ENCODE data around the gene ARRB1. TPM values are rescaled to one million over a fixed set of nuclear protein-coding genes. Genes with fewer than 3 reads are reported as not detected.
A peak's percentile ranks its signal among the peaks of the same experiment; 100 is the strongest.

ARRB1 gene
- total and polyA plus RNA-seq, 7 experiments from 2014 or later: 7.5 to 104 (median 58.0) TPM

DNA sequence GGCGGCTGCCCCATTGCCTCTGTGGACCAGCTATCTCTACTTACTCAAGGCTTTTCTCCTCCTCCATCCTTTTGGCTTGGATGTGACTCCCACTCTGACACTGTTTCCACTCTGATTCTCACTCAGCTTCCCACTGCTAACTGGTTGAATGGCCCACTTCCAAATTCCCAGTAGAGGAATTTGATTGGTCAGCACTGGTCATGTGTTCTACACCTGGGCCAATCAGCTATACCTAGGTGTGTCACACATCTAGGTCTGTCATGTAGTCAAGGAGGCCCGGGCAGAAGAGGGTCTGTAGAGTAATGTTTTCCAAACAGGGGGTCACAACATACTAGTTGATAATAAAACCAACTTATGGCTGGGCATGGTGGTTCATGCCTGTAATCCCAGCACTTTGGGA lies 57.6 kb downstream of the ARRB1 start:
- Mint-ChIP-seq H3K36me3 (peaks cover 0 to 28% (median 14%) of the 10 kb centered on the region in 5 donors), H3K4me3 (no peak overlapping the region), H3K9me3 (peaks cover 0 to 2% (median 0%) of the 10 kb centered on the region in 11 donors), H3K27ac (peak overlapping the region in 6 of 9 donors; percentile 3 to 83 (median 28)), H3K4me1 (peaks cover 0 to 44% (median 27%) of the 10 kb centered on the region in 7 donors), H3K27me3 (no peaks in the 10 kb centered on the region)
- Histone ChIP-seq H3K4me1 (ENCODE audit: control insufficient read depth in 2 of 2, insufficient read depth in 2 of 2, low read length in 2 of 2) (peaks cover 0 to 10% of the 10 kb centered on the region in 2 donors), H3K27me3 (ENCODE audit: control insufficient read depth in 2 of 2, insufficient read depth in 2 of 2, low read length in 2 of 2) (no peaks in the 10 kb centered on the region), H3K36me3 (ENCODE audit: control insufficient read depth in 2 of 3, insufficient read depth in 3 of 3, low read length in 3 of 3) (peaks cover 0 to 14% (median 0%) of the 10 kb centered on the region in 3 experiments), H3K27ac (ENCODE audit: low read depth, low read length) (no peak overlapping the region), H3K9me3 (ENCODE audit: control insufficient read depth in 2 of 3, low read length in 3 of 3) (no peaks in the 10 kb centered on the region), H3K4me3 (ENCODE audit: low read length) (no peak overlapping the region)
- ChIA-PET CTCF (interaction anchor here (0.5 to 1.2 kb wide), 2 partner anchors 14 to 73 kb away, joined by 3 read pairs; no protein-coding TSS in a partner anchor), POLR2A (interaction anchor here (0.6 kb wide), 2 partner anchors 58 to 581 kb away, joined by 3 read pairs; no protein-coding TSS in a partner anchor)
- intact Hi-C loops (cut with micrococcal nuclease): no loop called here
- DNase-seq: no peak
- no peak for ATAC-seq

DNA sequence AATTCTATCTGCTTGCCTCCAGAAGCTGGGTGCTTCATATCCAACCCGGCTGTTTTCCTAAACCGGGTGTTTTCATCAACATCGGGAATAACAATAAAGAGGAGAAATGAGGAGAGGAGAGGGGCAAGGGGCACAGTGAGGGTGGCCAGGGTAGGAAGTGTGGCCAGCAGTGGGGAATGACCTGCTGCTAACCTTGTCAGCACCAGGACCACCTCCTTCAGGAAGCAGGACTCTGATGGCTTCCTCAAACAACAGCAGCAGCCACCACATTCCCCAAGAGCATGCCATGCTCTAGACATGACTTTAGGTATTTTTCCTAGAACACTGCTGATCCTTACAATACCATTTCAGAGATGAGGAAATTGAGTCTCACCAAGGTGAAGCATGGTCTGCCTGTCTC lies 58.5 kb downstream of the ARRB1 start:
- peaks cover 0 to 42% (median 27%) of the 10 kb centered on the region in 7 donors for H3K4me1 Mint-ChIP-seq
- no peak overlapping the region for H3K4me3 Mint-ChIP-seq
- Histone ChIP-seq H3K9me3 (ENCODE audit: control insufficient read depth in 2 of 3, low read length in 3 of 3) (no peaks in the 10 kb centered on the region), H3K27me3 (ENCODE audit: control insufficient read depth in 2 of 2, insufficient read depth in 2 of 2, low read length in 2 of 2) (no peaks in the 10 kb centered on the region), H3K4me1 (ENCODE audit: control insufficient read depth in 2 of 2, insufficient read depth in 2 of 2, low read length in 2 of 2) (peaks cover 0 to 10% of the 10 kb centered on the region in 2 donors), H3K36me3 (ENCODE audit: control insufficient read depth in 2 of 3, insufficient read depth in 3 of 3, low read length in 3 of 3) (peaks cover 0 to 14% (median 0%) of the 10 kb centered on the region in 3 experiments), H3K4me3 (ENCODE audit: low read length) (no peak overlapping the region), H3K27ac (ENCODE audit: low read depth, low read length) (no peak overlapping the region)
- ChIA-PET CTCF (interaction anchor here (1.0 to 1.2 kb wide), 2 partner anchors 13 to 93 kb away, joined by 3 to 4 read pairs; no protein-coding TSS in a partner anchor), POLR2A (no interaction called here)
- H3K27ac Mint-ChIP-seq: peak overlapping the region in 5 of 9 donors; percentile 3 to 68 (median 43)
- intact Hi-C loops (cut with micrococcal nuclease): no loop called here
- peaks cover 0 to 36% (median 14%) of the 10 kb centered on the region in 5 donors for H3K36me3 Mint-ChIP-seq
- ATAC-seq (no peak), DNase-seq (no peak)
- no peaks in the 10 kb centered on the region for H3K27me3 Mint-ChIP-seq
- peaks cover 0 to 2% (median 0%) of the 10 kb centered on the region in 11 donors for H3K9me3 Mint-ChIP-seq

DNA sequence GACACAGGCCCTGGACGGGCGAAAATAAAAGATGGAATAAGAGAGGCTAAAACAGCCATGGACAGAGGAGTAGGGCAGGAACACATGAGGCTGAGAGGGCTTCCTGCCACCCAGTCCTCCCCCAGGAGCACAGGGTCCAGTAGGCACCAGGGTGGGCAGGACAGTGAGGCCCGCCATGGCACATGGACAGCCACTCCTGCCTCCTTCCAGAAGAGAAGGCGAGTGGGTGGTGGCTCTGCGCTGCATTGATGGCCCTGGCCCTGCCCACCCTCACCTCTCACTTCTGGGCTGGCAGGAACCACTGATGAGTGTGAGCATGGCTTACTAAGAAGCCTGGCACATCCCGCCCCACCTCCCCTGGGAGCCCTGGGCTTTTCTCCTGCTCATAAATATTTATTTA lies 59.7 kb downstream of the ARRB1 start:
- Histone ChIP-seq H3K27ac (ENCODE audit: low read depth, low read length) (no peak overlapping the region), H3K9me3 (ENCODE audit: control insufficient read depth in 2 of 3, low read length in 3 of 3) (no peaks in the 10 kb centered on the region), H3K4me3 (ENCODE audit: low read length) (no peak overlapping the region), H3K27me3 (ENCODE audit: control insufficient read depth in 2 of 2, insufficient read depth in 2 of 2, low read length in 2 of 2) (no peaks in the 10 kb centered on the region), H3K36me3 (ENCODE audit: control insufficient read depth in 2 of 3, insufficient read depth in 3 of 3, low read length in 3 of 3) (peaks cover 0 to 23% (median 0%) of the 10 kb centered on the region in 3 experiments), H3K4me1 (ENCODE audit: control insufficient read depth in 2 of 2, insufficient read depth in 2 of 2, low read length in 2 of 2) (peaks cover 0 to 10% of the 10 kb centered on the region in 2 donors)
- no peak for DNase-seq
- POLR2A ChIA-PET: no interaction called here
- Mint-ChIP-seq H3K36me3 (peaks cover 0 to 37% (median 9%) of the 10 kb centered on the region in 5 donors), H3K27me3 (no peaks in the 10 kb centered on the region), H3K4me3 (no peak overlapping the region), H3K27ac (peak overlapping the region in 7 of 9 donors; percentile 26 to 71 (median 56)), H3K9me3 (peaks cover 0 to 2% (median 0%) of the 10 kb centered on the region in 11 donors), H3K4me1 (peaks cover 0 to 42% (median 27%) of the 10 kb centered on the region in 7 donors)
- ATAC-seq: no peak
- CTCF ChIA-PET: interaction anchor here (1.7 kb wide), 1 partner anchor 12 kb away, joined by 7 read pairs; no protein-coding TSS in a partner anchor
- intact Hi-C loops (cut with micrococcal nuclease): no loop called here

DNA sequence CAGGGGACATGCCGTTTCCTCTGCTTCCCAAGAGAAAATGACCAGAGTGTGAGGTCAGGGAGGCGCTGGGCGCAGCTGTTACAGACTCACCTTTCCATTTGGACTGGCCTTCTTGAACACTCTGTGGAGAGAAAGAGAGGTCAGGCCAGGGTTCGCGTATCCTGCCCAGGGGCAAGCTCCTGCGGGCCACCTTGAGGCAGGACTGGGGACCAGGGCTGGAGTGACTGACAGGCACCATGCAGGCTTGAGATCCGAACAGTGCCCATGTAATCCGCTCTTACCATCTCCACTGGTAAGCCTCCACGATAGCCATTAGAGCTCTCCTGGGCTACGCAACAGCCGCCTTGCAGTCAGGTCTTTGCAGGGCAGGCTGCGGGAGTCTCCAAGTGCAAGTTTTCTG lies 61.5 kb downstream of the ARRB1 start:
- Histone ChIP-seq H3K4me1 (ENCODE audit: control insufficient read depth in 2 of 2, insufficient read depth in 2 of 2, low read length in 2 of 2) (peaks cover 0 to 10% of the 10 kb centered on the region in 2 donors), H3K4me3 (ENCODE audit: low read length) (no peak overlapping the region), H3K36me3 (ENCODE audit: control insufficient read depth in 2 of 3, insufficient read depth in 3 of 3, low read length in 3 of 3) (peaks cover 0 to 34% (median 0%) of the 10 kb centered on the region in 3 experiments), H3K27me3 (ENCODE audit: control insufficient read depth in 2 of 2, insufficient read depth in 2 of 2, low read length in 2 of 2) (no peaks in the 10 kb centered on the region), H3K9me3 (ENCODE audit: control insufficient read depth in 2 of 3, low read length in 3 of 3) (no peaks in the 10 kb centered on the region), H3K27ac (ENCODE audit: low read depth, low read length) (no peak overlapping the region)
- ChIA-PET CTCF (interaction anchor here (0.5 to 1.4 kb wide), 2 partner anchors 10 to 627 kb away, joined by 3 to 7 read pairs; no protein-coding TSS in a partner anchor), POLR2A (interaction anchor here (0.8 to 1.2 kb wide), 3 partner anchors 62 to 110 kb away, joined by 3 to 4 read pairs (median 4); no protein-coding TSS in a partner anchor)
- peak overlapping the region in 3 of 9 donors; percentile 31 to 75 (median 74) for H3K27ac Mint-ChIP-seq
- ATAC-seq (no peak), DNase-seq (no peak)
- H3K4me3 Mint-ChIP-seq: no peak overlapping the region
- H3K36me3 Mint-ChIP-seq: peaks cover 0 to 28% (median 0%) of the 10 kb centered on the region in 5 donors
- intact Hi-C loops (cut with micrococcal nuclease): no loop called here
- H3K4me1 Mint-ChIP-seq: peaks cover 0 to 37% (median 27%) of the 10 kb centered on the region in 7 donors
- H3K9me3 Mint-ChIP-seq: peaks cover 0 to 2% (median 0%) of the 10 kb centered on the region in 11 donors
- H3K27me3 Mint-ChIP-seq: no peaks in the 10 kb centered on the region

- ATAC-seq: no peak
- Mint-ChIP-seq H3K36me3 (peaks cover 0 to 28% (median 0%) of the 10 kb centered on the region in 5 donors), H3K27ac (peak overlapping the region in 4 of 9 donors; percentile 41 to 87 (median 63))
These were observed 62.0 kb downstream of the ARRB1 start for GRCh38 chr11:75289511-75289760.

GRCh38 chr11:75287579-75287978 lies 63.9 kb downstream of the ARRB1 start:
- Mint-ChIP-seq H3K27ac (peak overlapping the region in 4 of 9 donors; percentile 40 to 62 (median 46)), H3K27me3 (no peaks in the 10 kb centered on the region), H3K9me3 (peaks cover 0 to 2% (median 0%) of the 10 kb centered on the region in 11 donors), H3K36me3 (peaks cover 0 to 25% (median 0%) of the 10 kb centered on the region in 5 donors), H3K4me3 (no peak overlapping the region), H3K4me1 (peaks cover 0 to 20% (median 10%) of the 10 kb centered on the region in 7 donors)
- intact Hi-C loops (cut with micrococcal nuclease): no loop called here
- DNase-seq: no peak
- ChIA-PET POLR2A (no interaction called here), CTCF (interaction anchor here (1.3 kb wide), 1 partner anchor 94 kb away, joined by 4 read pairs; no protein-coding TSS in a partner anchor)
- Histone ChIP-seq H3K9me3 (ENCODE audit: control insufficient read depth in 2 of 3, low read length in 3 of 3) (no peaks in the 10 kb centered on the region), H3K36me3 (ENCODE audit: control insufficient read depth in 2 of 3, insufficient read depth in 3 of 3, low read length in 3 of 3) (peaks cover 0 to 52% (median 3%) of the 10 kb centered on the region in 3 experiments), H3K4me3 (ENCODE audit: low read length) (no peak overlapping the region), H3K27ac (ENCODE audit: low read depth, low read length) (no peak overlapping the region), H3K4me1 (ENCODE audit: control insufficient read depth in 2 of 2, insufficient read depth in 2 of 2, low read length in 2 of 2) (no peaks in the 10 kb centered on the region), H3K27me3 (ENCODE audit: control insufficient read depth in 2 of 2, insufficient read depth in 2 of 2, low read length in 2 of 2) (no peaks in the 10 kb centered on the region)
- no peak for ATAC-seq

More at GRCh38 chr11:75289511-75289760, 62.0 kb downstream of the ARRB1 start:
- H3K27ac ChIP-seq (ENCODE audit: low read depth, low read length): no peak overlapping the region
- Mint-ChIP-seq H3K4me1 (peaks cover 0 to 35% (median 25%) of the 10 kb centered on the region in 7 donors), H3K9me3 (peaks cover 0 to 2% (median 0%) of the 10 kb centered on the region in 11 donors), H3K4me3 (no peak overlapping the region), H3K27me3 (no peaks in the 10 kb centered on the region)
- H3K4me3 ChIP-seq (ENCODE audit: low read length): no peak overlapping the region
- POLR2A ChIA-PET: interaction anchor here (1.2 kb wide), 1 partner anchor 111 kb away, joined by 4 read pairs; no protein-coding TSS in a partner anchor
- CTCF ChIA-PET: interaction anchor here (1.4 kb wide), 1 partner anchor 9 kb away, joined by 7 read pairs; no protein-coding TSS in a partner anchor
- H3K36me3 ChIP-seq (ENCODE audit: control insufficient read depth in 2 of 3, insufficient read depth in 3 of 3, low read length in 3 of 3): peaks cover 0 to 36% (median 0%) of the 10 kb centered on the region in 3 experiments
- intact Hi-C loops (cut with micrococcal nuclease): no loop called here
- no peaks in the 10 kb centered on the region for H3K9me3 ChIP-seq (ENCODE audit: control insufficient read depth in 2 of 3, low read length in 3 of 3)
- DNase-seq: no peak
- H3K4me1 ChIP-seq (ENCODE audit: control insufficient read depth in 2 of 2, insufficient read depth in 2 of 2, low read length in 2 of 2): peaks cover 0 to 10% of the 10 kb centered on the region in 2 donors
- H3K27me3 ChIP-seq (ENCODE audit: control insufficient read depth in 2 of 2, insufficient read depth in 2 of 2, low read length in 2 of 2): no peaks in the 10 kb centered on the region

Data from naive thymus-derived CD4-positive, alpha-beta T cell (primary cell).